Trophoblast cell (in vitro differentiated cells and primary cell): Measurements from ENCODE around the gene PKD1.
A peak's percentile ranks its signal among the peaks of the same experiment; 100 is the strongest.

Experiments used
- DNase-seq, 2 donors: peaks; one replicate each; pipeline ENCODE4 v3.0.0-alpha.2; 2016
- H2AFZ ChIP-seq: 2 replicates; pipeline ENCODE4 v1.6.1; 2013; ENCODE audit warnings: low read length, moderate library complexity, mild to moderate bottlenecking; ENCODE audit not compliant: insufficient read depth, poor library complexity
- H2AK5ac ChIP-seq: 2 replicates; pipeline ENCODE4 v1.6.1; 2013; ENCODE audit warnings: mild to moderate bottlenecking, low read length
- H2BK120ac ChIP-seq: 2 replicates; pipeline ENCODE4 v1.6.1; 2013; ENCODE audit warnings: low read length, mild to moderate bottlenecking, moderate library complexity; ENCODE audit not compliant: insufficient read depth, poor library complexity
- H2BK12ac ChIP-seq: 2 replicates; pipeline ENCODE4 v1.6.1; 2013; ENCODE audit warnings: mild to moderate bottlenecking, low read length, moderate library complexity
- H2BK5ac ChIP-seq: 2 replicates; pipeline ENCODE4 v1.6.1; 2013; ENCODE audit warnings: low read length, low read depth, moderate library complexity, mild to moderate bottlenecking; ENCODE audit not compliant: poor library complexity
- H3K14ac ChIP-seq: 2 replicates; pipeline ENCODE4 v1.6.1; 2013; ENCODE audit warnings: mild to moderate bottlenecking, low read length
- H3K18ac ChIP-seq: 2 replicates; pipeline ENCODE4 v1.6.1; 2013; ENCODE audit warnings: mild to moderate bottlenecking, low read length
- H3K23ac ChIP-seq: 2 replicates; pipeline ENCODE4 v1.6.1; 2013; ENCODE audit warnings: low read length
- H3K27ac ChIP-seq: 2 replicates; pipeline ENCODE4 v1.5.1; 2013; ENCODE audit warnings: low read depth, mild to moderate bottlenecking, inconsistent platforms, low read length, moderate library complexity
- H3K27me3 ChIP-seq: 2 replicates; pipeline ENCODE4 v1.6.1; 2013; ENCODE audit warnings: inconsistent platforms, mild to moderate bottlenecking, low read length, moderate library complexity; ENCODE audit not compliant: insufficient read depth
- H3K36me3 ChIP-seq, 2 experiments: 1 replicate in 1 of 2; 2 replicates in 1 of 2; pipeline ENCODE4 v1.6.1; 2013; ENCODE audit warnings: low read length in 2 of 2, mild to moderate bottlenecking in 2 of 2, moderate library complexity in 1 of 2; ENCODE audit not compliant: insufficient read depth in 2 of 2, control insufficient read depth in 1 of 2
- H3K4ac ChIP-seq: 2 replicates; pipeline ENCODE4 v1.6.1; 2013; ENCODE audit warnings: low read depth, mild to moderate bottlenecking, low read length, moderate library complexity
- H3K4me1 ChIP-seq, 2 experiments: 1 replicate in 1 of 2; 2 replicates in 1 of 2; pipeline ENCODE4 v1.6.1; 2013; ENCODE audit warnings: low read length in 2 of 2, mild to moderate bottlenecking in 2 of 2, moderate library complexity in 1 of 2; ENCODE audit not compliant: insufficient read depth in 2 of 2, control insufficient read depth in 1 of 2
- H3K4me2 ChIP-seq: 2 replicates; pipeline ENCODE4 v1.6.1; 2013; ENCODE audit warnings: inconsistent platforms, mild to moderate bottlenecking, low read length, moderate library complexity
- H3K4me3 ChIP-seq: 2 replicates; pipeline ENCODE4 v1.5.1; 2013; ENCODE audit warnings: mild to moderate bottlenecking, low read depth, low read length, inconsistent platforms
- H3K79me1 ChIP-seq: one replicate; pipeline ENCODE4 v1.6.1; 2013; ENCODE audit warnings: low read length
- H3K79me2 ChIP-seq: 2 replicates; pipeline ENCODE4 v1.6.1; 2013; ENCODE audit warnings: low read length, mild to moderate bottlenecking; ENCODE audit not compliant: control insufficient read depth, insufficient read depth, poor library complexity
- H3K9ac ChIP-seq: 2 replicates; pipeline ENCODE4 v1.6.1; 2013; ENCODE audit warnings: mild to moderate bottlenecking, low read length
- H3K9me3 ChIP-seq: 2 replicates; pipeline ENCODE4 v1.6.1; 2013; ENCODE audit warnings: low read depth, mild to moderate bottlenecking, control low read depth, inconsistent platforms, low read length; ENCODE audit not compliant: insufficient read depth
- H4K12ac ChIP-seq: 2 replicates; pipeline ENCODE4 v1.6.1; 2013; ENCODE audit warnings: low read depth, mild to moderate bottlenecking, low read length, moderate library complexity
- H4K8ac ChIP-seq: 2 replicates; pipeline ENCODE4 v1.6.1; 2013; ENCODE audit warnings: low read depth, mild to moderate bottlenecking, low read length, moderate library complexity
- H4K91ac ChIP-seq: one replicate; pipeline ENCODE4 v1.6.1; 2013; ENCODE audit warnings: low read depth, mild to moderate bottlenecking, low read length, moderate library complexity
- WGBS: extraction: QIAGEN DNeasy Blood & Tissue Kit; methylation state at CpG from one replicate; pipeline ENCODE4 v1.1.7; 2013; ENCODE audit warnings: missing lambda C conversion rate; ENCODE audit not compliant: insufficient read length, insufficient coverage; ENCODE audit errors: extremely low coverage; 5-methylcytosine and 5-hydroxymethylcytosine counted together

The PKD1 gene

DNA sequence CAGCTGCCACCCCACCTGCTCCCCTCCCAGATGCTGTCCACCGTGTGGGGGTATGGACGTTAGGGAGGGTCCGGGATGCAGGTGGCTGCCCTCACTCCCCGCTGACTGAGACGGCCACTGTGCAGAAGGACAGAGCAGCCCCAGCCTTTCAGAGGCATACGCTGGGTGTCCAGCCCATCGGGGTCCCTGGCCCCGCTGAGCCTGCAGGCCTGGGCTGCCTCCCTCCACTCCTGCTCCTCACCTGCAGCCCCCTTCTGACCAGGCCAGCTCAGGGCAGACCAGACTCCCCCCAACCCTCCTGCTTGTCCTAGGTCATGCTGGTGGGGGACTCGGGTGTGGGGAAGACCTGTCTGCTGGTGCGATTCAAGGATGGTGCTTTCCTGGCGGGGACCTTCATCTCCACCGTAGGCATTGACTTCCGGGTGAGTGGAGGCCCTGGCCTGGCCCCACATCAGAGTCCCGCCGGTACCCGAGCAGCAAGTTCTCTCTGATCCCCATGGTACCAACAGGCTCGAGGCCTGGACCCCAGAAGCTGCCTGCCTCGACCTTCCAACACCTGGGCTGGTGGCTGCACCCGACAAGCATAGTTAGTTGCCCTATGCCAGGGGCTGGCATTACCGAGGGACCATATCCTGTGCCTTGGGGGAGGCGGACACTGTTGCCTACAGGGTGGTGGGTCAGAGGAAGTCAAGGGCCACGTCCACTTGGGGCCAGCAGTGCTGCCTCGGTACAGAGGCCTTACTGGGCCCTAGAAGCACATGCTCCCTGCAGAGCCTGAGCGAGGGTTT lies 14.1 kb upstream of the PKD1 start:
- no CpG with 5 or more reads among the region's 24 CpGs for WGBS
- H4K12ac ChIP-seq = no peak overlapping the region
- H3K4me2 ChIP-seq = peak overlapping the region; percentile 73

DNA sequence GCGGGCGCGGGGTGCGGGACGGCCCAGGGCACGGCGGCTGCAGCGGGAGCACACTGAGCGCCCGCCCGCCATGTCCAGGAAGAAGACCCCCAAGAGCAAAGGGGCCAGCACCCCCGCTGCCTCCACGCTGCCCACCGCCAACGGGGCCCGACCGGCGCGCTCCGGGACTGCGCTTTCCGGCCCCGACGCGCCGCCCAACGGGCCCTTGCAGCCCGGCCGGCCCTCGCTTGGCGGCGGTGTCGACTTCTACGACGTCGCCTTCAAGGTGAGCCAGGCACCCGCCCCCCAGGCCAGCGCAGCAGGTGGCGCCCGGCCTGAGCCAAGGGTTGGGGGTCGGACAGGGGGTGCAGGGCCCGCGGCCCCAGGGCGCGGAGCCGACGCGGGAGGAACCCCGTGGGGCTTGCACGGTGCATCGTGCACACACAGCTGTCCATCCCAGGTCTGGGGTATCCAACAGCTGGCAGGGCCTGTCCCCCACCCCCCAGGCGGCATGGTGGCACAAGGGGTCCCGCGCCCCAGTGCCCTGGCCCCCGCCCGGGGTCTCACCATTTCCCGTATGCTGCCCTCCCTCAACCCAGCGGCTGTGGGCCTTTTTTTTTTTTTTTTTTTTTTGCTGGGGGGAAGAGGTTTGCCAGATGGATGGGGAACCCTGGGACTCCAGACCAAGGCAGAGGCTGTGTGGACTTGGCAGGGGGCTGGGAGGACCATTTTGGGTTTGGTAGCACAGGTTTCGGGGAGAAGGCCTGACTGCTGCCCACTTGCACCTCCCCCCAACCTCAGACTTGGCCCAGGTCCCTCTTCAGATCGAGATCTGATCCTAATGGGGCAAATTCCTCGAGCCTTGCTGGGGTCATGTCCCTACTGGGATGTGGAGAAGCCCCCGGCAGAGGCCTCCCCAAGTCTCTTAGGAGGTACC lies 13.3 kb upstream of the PKD1 start:
- Histone ChIP-seq H4K91ac (no peak overlapping the region), H3K36me3 (peaks cover 20 to 22% of the 10 kb centered on the region in 2 experiments), H2AFZ (no peak overlapping the region), H3K27ac (no peak overlapping the region), H2AK5ac (no peak overlapping the region), H3K27me3 (no peaks in the 10 kb centered on the region), H3K23ac (no peak overlapping the region), H3K4me3 (peak overlapping the region; percentile 47), H3K4me1 (peaks cover 34 to 40% of the 10 kb centered on the region in 2 experiments), H3K4ac (no peak overlapping the region), H4K8ac (peak overlapping the region; percentile 20), H3K9me3 (peaks cover 2% of the 10 kb centered on the region), H2BK5ac (no peak overlapping the region), H3K79me2 (peaks cover 10% of the 10 kb centered on the region), H4K12ac (no peak overlapping the region), H3K79me1 (peaks cover 6% of the 10 kb centered on the region), H2BK120ac (no peak overlapping the region), H3K4me2 (peak overlapping the region; percentile 73), H2BK12ac (no peak overlapping the region), H3K18ac (no peak overlapping the region), H3K14ac (peak overlapping the region; percentile 3), H3K9ac (no peak overlapping the region)
- WGBS = no CpG with 5 or more reads among the region's 62 CpGs
- peak in 1 of 2 donors; percentile 16 for DNase-seq

More for the DNA sequence above, 14.1 kb upstream of the PKD1 start:
- Histone ChIP-seq H3K4me3 (no peak overlapping the region), H3K14ac (no peak overlapping the region), H3K79me2 (peaks cover 16% of the 10 kb centered on the region), H3K27ac (no peak overlapping the region), H3K9me3 (peaks cover 2% of the 10 kb centered on the region), H3K4ac (no peak overlapping the region), H3K4me1 (peaks cover 36 to 43% of the 10 kb centered on the region in 2 experiments), H3K27me3 (no peaks in the 10 kb centered on the region), H4K91ac (no peak overlapping the region), H2BK5ac (no peak overlapping the region), H3K18ac (no peak overlapping the region), H3K36me3 (peaks cover 22 to 24% of the 10 kb centered on the region in 2 experiments), H3K79me1 (peaks cover 13% of the 10 kb centered on the region), H3K9ac (no peak overlapping the region), H2AFZ (no peak overlapping the region), H2BK120ac (no peak overlapping the region), H4K8ac (no peak overlapping the region), H3K23ac (no peak overlapping the region), H2BK12ac (no peak overlapping the region), H2AK5ac (no peak overlapping the region)
- DNase-seq = no peak

DNA sequence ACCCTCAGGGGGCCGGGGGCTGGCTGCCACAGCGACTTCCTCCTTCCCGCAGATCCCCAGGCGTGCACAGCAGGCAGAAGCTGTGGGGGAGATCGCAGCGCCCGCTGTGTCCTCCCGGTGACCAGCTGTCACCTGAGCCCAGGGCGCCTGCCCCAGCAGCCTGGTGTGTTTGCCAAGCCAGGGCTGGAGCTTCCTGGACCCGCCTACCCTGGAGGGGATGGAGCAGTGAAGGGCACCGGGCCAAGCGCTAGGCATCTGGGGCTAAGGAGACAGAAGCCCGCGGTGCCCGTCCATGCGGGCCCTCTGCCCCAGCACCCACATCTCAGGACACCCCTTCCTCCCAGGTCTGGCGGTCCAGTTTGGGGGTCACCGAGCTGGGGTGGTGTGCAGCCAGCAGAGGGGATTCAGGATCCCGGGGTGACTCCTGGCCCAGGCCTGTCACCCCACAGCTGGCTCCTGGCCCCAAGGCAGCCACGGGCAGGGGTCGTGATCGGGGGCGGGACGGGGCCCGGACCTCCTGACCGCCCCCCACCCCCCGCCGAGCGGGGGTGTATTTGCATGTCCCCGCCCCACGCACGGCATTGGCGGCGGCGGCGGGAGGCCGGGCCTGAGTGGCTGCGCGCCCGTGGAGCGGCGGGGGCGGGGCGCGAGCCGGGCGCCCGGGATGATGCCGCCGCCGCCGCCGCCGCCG lies 12.4 kb upstream of the PKD1 start, which contains the start of gene RAB26:
Gene RAB26 (plus strand): TSS at position 645 of the 691 bp plus-strand sequence. CDS start 159 bp downstream, outside the sequence.
- H3K36me3 ChIP-seq = peaks cover 13 to 14% of the 10 kb centered on the region in 2 experiments
- H3K27ac ChIP-seq = no peak within 1 kb of the TSS
- H4K8ac ChIP-seq = peak within 1 kb of the TSS; percentile 20
- H3K79me1 ChIP-seq = peaks cover under 1% of the 10 kb centered on the region
- no CpG with 5 or more reads among the region's 55 CpGs for WGBS
- no peak within 1 kb of the TSS for H4K12ac ChIP-seq
- peaks cover 2% of the 10 kb centered on the region for H3K9me3 ChIP-seq
- DNase-seq = peak in 1 of 2 donors; percentile 30
- peak within 1 kb of the TSS; percentile 47 for H3K4me3 ChIP-seq
- no peak within 1 kb of the TSS for H2BK12ac ChIP-seq
- H3K79me2 ChIP-seq = peaks cover 2% of the 10 kb centered on the region
- no peaks in the 10 kb centered on the region for H3K27me3 ChIP-seq
- peaks cover 28 to 31% of the 10 kb centered on the region in 2 experiments for H3K4me1 ChIP-seq
- no peak within 1 kb of the TSS for H4K91ac ChIP-seq
- H3K9ac ChIP-seq = no peak within 1 kb of the TSS
- no peak within 1 kb of the TSS for H3K23ac ChIP-seq
- H2BK120ac ChIP-seq = no peak within 1 kb of the TSS
- H3K18ac ChIP-seq = no peak within 1 kb of the TSS
- H2BK5ac ChIP-seq = no peak within 1 kb of the TSS
- no peak within 1 kb of the TSS for H3K4ac ChIP-seq
- no peak within 1 kb of the TSS for H2AFZ ChIP-seq
- H3K4me2 ChIP-seq = peak within 1 kb of the TSS; percentile 73
- H2AK5ac ChIP-seq = no peak within 1 kb of the TSS
- peak within 1 kb of the TSS; percentile 3 for H3K14ac ChIP-seq

DNA sequence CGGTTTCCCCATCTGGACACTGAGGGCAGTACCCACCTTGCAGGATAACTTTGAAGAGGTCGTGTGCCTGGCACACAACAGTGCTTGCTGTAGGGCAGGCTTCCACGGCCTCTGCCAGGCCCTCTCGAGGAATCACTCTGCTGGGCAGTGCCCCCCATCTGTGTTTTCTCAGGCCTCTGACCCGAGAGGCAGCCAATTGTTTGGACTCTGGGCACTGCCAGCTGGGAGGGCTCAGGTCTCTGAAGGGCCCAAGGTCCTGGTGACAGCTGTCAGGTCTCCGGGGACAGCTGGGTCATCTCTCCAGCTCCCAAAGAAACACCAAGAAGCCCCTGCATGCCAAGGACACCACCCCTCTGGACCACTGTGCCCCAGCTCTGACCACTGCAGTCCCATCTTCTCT lies 11.7 kb upstream of the PKD1 start:
- H3K27ac ChIP-seq = no peak overlapping the region
- no peak overlapping the region for H2BK5ac ChIP-seq
- no peak overlapping the region for H2BK120ac ChIP-seq
- H3K23ac ChIP-seq = no peak overlapping the region
- H3K4me3 ChIP-seq = no peak overlapping the region
- no peak overlapping the region for H3K14ac ChIP-seq
- no peak overlapping the region for H3K4me2 ChIP-seq
- H2AK5ac ChIP-seq = no peak overlapping the region
- no peak overlapping the region for H3K9ac ChIP-seq
- H2AFZ ChIP-seq = no peak overlapping the region
- no peaks in the 10 kb centered on the region for H3K79me2 ChIP-seq
- no peak for DNase-seq
- no peak overlapping the region for H4K91ac ChIP-seq
- no CpG with 5 or more reads among the region's 6 CpGs for WGBS
- H2BK12ac ChIP-seq = no peak overlapping the region
- H3K4me1 ChIP-seq = peaks cover 23 to 25% of the 10 kb centered on the region in 2 experiments
- H3K18ac ChIP-seq = no peak overlapping the region
- H3K4ac ChIP-seq = no peak overlapping the region
- no peak overlapping the region for H4K12ac ChIP-seq
- no peaks in the 10 kb centered on the region for H3K27me3 ChIP-seq
- H4K8ac ChIP-seq = no peak overlapping the region
- no peaks in the 10 kb centered on the region for H3K9me3 ChIP-seq
- no peaks in the 10 kb centered on the region for H3K79me1 ChIP-seq
- peaks cover 8 to 9% of the 10 kb centered on the region in 2 experiments for H3K36me3 ChIP-seq
